HepG2 (cell line): ENCODE results near the gene TF. TPM values are rescaled to one million over a fixed set of nuclear protein-coding genes. Genes with fewer than 3 reads are reported as not detected.

Experiments
- HNRNPK ChIP-seq: fragments of 200-400 bp; formaldehyde crosslinking; IDR thresholded peaks from 2 replicates; pipeline ENCODE4 v1.6.1; 2018; ENCODE audit warnings: low read length, low read depth, moderate library complexity, mild to moderate bottlenecking; ENCODE audit not compliant: poor library complexity, severe bottlenecking
- NFE2 ChIP-seq: sonication (generic); formaldehyde crosslinking; IDR thresholded peaks from 2 replicates; pipeline ENCODE4 v1.4.0; 2020; ENCODE audit warnings: missing genetic modification reagents
- TAF15 ChIP-seq: fragments of 200-400 bp; formaldehyde crosslinking; IDR thresholded peaks from one replicate; pipeline ENCODE4 v1.6.1; 2018; ENCODE audit warnings: mild to moderate bottlenecking, low read depth, low read length; ENCODE audit not compliant: poor library complexity, severe bottlenecking
- ZNF792 ChIP-seq: IDR thresholded peaks from 2 replicates; pipeline ENCODE4 v1.6.1; 2016
- polyA plus RNA-seq, 8 experiments: library from polyadenylated mRNA; depleted of rRNA in 3 of 8; stranded (reverse) in 7 of 8; unstranded in 1 of 8; fragments of >200 nt; fragmentation: Illumina TruSeq in 4 of 8; extraction: Trizol in 4 of 8; gene quantifications; 2 replicates each; pipeline versions ENCODE4 v1.2.1 to v1.2.3, GENCODE V29; 2011 to 2016; ENCODE audit warnings: low read depth in 4 of 8, missing spikeins in 1 of 8, mixed read lengths in 1 of 8; ENCODE audit not compliant: insufficient read depth in 1 of 8
- total RNA-seq, 5 experiments: library from RNA; depleted of rRNA; stranded (reverse); fragments of >200 nt; fragmentation: Illumina TruSeq; extraction: Trizol; gene quantifications; 2 replicates each; pipeline ENCODE4 v1.2.3, GENCODE V29; 2016; ENCODE audit warnings: low read depth in 1 of 5
- TF ChIP-seq, protein P1 (sequence below): sonication (generic); formaldehyde crosslinking; IDR thresholded peaks from 2 replicates; pipeline ENCODE4 v1.5.0; 2020; ENCODE audit warnings: mild to moderate bottlenecking, missing genetic modification reagents
- TF ChIP-seq, protein P2 (sequence below): IDR thresholded peaks from 2 replicates; pipeline ENCODE4 v1.6.1; 2018; ENCODE audit warnings: missing genetic modification reagents, mild to moderate bottlenecking, missing compliant biosample characterization
- TF ChIP-seq, protein P3 (sequence below): sonication (generic); formaldehyde crosslinking; IDR thresholded peaks from 2 replicates; pipeline ENCODE4 v1.4.0; 2020; ENCODE audit warnings: missing genetic modification reagents

The TF gene
- total and polyA plus RNA-seq, 2 of the 13 experiments (the other 11 are each of a cell fraction or from before 2014, with no cell fraction given) = 10,074 to 11,821 TPM

DNA sequence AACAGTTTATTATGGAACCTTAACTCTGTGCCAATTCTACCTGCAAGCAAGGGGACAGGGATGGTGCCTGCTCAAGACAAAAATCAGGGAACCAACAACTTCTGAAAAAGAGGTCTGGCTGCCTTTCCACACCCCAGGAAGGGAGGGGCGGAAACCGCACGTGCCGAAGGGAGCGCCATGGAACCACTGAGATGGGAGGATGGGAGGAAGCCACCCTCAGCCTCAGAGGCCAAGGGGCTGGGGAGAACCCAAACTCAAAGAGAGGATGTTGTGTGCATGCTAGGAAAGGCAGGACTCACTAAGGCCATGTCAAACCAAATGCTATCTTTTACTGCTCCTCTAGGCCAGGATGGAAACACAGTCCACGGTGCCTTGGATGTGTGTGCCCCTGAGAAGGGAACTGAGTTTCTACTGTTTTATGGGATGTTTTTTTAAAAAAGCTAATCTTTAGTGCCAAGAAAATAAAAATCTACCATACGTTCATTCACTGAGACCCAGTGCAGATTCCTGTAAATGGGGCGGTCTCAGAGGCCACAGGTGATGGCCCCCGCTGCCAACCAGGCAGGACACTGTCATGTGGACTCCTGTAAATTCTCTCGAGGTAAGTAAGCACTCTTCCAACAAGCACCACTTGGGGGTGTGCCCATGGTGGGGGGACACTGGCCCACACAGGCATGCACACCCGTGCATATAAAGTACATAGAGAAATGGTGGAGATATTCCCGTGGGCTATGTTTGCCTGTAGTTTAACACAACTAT lies 80.0 kb downstream of the TF start (continued):
- TF ChIP-seq, protein P1, sequence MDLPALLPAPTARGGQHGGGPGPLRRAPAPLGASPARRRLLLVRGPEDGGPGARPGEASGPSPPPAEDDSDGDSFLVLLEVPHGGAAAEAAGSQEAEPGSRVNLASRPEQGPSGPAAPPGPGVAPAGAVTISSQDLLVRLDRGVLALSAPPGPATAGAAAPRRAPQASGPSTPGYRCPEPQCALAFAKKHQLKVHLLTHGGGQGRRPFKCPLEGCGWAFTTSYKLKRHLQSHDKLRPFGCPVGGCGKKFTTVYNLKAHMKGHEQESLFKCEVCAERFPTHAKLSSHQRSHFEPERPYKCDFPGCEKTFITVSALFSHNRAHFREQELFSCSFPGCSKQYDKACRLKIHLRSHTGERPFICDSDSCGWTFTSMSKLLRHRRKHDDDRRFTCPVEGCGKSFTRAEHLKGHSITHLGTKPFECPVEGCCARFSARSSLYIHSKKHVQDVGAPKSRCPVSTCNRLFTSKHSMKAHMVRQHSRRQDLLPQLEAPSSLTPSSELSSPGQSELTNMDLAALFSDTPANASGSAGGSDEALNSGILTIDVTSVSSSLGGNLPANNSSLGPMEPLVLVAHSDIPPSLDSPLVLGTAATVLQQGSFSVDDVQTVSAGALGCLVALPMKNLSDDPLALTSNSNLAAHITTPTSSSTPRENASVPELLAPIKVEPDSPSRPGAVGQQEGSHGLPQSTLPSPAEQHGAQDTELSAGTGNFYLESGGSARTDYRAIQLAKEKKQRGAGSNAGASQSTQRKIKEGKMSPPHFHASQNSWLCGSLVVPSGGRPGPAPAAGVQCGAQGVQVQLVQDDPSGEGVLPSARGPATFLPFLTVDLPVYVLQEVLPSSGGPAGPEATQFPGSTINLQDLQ (CRISPR knock-in tag) = no peak
- TF ChIP-seq, protein P2, sequence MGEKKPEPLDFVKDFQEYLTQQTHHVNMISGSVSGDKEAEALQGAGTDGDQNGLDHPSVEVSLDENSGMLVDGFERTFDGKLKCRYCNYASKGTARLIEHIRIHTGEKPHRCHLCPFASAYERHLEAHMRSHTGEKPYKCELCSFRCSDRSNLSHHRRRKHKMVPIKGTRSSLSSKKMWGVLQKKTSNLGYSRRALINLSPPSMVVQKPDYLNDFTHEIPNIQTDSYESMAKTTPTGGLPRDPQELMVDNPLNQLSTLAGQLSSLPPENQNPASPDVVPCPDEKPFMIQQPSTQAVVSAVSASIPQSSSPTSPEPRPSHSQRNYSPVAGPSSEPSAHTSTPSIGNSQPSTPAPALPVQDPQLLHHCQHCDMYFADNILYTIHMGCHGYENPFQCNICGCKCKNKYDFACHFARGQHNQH (CRISPR knock-in tag) = no peak
- TF ChIP-seq, protein P3, sequence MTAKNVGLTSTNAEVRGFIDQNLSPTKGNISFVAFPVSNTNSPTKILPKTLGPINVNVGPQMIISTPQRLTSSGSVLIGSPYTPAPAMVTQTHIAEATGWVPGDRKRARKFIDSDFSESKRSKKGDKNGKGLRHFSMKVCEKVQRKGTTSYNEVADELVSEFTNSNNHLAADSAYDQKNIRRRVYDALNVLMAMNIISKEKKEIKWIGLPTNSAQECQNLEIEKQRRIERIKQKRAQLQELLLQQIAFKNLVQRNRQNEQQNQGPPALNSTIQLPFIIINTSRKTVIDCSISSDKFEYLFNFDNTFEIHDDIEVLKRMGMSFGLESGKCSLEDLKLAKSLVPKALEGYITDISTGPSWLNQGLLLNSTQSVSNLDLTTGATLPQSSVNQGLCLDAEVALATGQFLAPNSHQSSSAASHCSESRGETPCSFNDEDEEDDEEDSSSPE = no peak
- no peak for TF ChIP-seq NFE2 (CRISPR knock-in tag)
- TF ChIP-seq HNRNPK = no peak
- TF ChIP-seq ZNF792 = no peak
- no peak for TF ChIP-seq TAF15
